Measurements from ENCODE around the gene ASF1A. TPM values are rescaled to one million over a fixed set of nuclear protein-coding genes. Genes with fewer than 3 reads are reported as not detected.

ASF1A gene
- total and polyA plus RNA-seq, 2 experiments from 2014 or later, result 25.4 to 72.2 TPM

- Histone ChIP-seq H4K20me1 (replicated peaks; ENCODE audit: insufficient read depth) (no peaks in the 10 kb centered on the region), H3K9me2 (ENCODE audit: insufficient read depth) (no peaks in the 10 kb centered on the region), H2AFZ (0 out of 2 replicates have a peak overlapping the region, but pooled peaks have one; percentile 52), H3K4me3 (no peak overlapping the region), H3K27ac (ENCODE audit: low read depth) (0 out of 2 replicates have a peak overlapping the region, but pooled peaks have one; percentile 11), H3K79me2 (replicated peaks; ENCODE audit: insufficient read depth) (peaks cover 36% of the 10 kb centered on the region), H3K36me3 (ENCODE audit: insufficient read depth) (no peaks in the 10 kb centered on the region), H3K4me1 (ENCODE audit: insufficient read depth) (peaks cover 11% of the 10 kb centered on the region), H3K4me2 (no peak overlapping the region; the same call in 1 of the 2 replicates), H3K27me3 (ENCODE audit: insufficient read depth) (no peaks in the 10 kb centered on the region), H3F3A (replicated peaks; ENCODE audit: low read depth) (no peaks in the 10 kb centered on the region)
- peak; percentile 78 for ATAC-seq
- H3K27me3 Mint-ChIP-seq (ENCODE audit: insufficient read depth, low read depth, poor library complexity), result peaks cover 5% of the 10 kb centered on the region
- H3K4me3 Mint-ChIP-seq, result no peak overlapping the region
- H3K4me1 Mint-ChIP-seq, result peaks cover 29% of the 10 kb centered on the region
- DNase-seq (ENCODE audit: low spot score), result peak; percentile 50
- peak overlapping the region; percentile 84 for H3K27ac Mint-ChIP-seq
- H3K36me3 Mint-ChIP-seq (ENCODE audit: low read depth), result no peaks in the 10 kb centered on the region
- TF ChIP-seq ZNF114 (CRISPR knock-in tag; IDR thresholded peaks at IDR 0.05), result no peak
- TF ChIP-seq STAT1 (IDR thresholded peaks at IDR 0.05; ENCODE audit: unreplicated experiment), result no peak
- no peak for TF ChIP-seq ZNF462 (CRISPR knock-in tag; IDR thresholded peaks at IDR 0.05)
- no peak for TF ChIP-seq EZH2 (IDR thresholded peaks at IDR 0.05; ENCODE audit: low read depth, unreplicated experiment)
- TF ChIP-seq REST (IDR thresholded peaks at IDR 0.05; ENCODE audit: unreplicated experiment), result no peak
- TF ChIP-seq JUNB (IDR thresholded peaks at IDR 0.05; ENCODE audit: unreplicated experiment), result no peak
- no peak for TF ChIP-seq ETS1 (IDR thresholded peaks at IDR 0.05)
- no peak for TF ChIP-seq CREB1 (CRISPR knock-in tag; IDR thresholded peaks at IDR 0.05; ENCODE audit: low read depth)
- no peak for TF ChIP-seq NANOG (IDR thresholded peaks at IDR 0.05; ENCODE audit: borderline replicate concordance)
- no peak for TF ChIP-seq POLR2AphosphoS5 (IDR thresholded peaks at IDR 0.05; ENCODE audit: low read depth)
- no peaks in the 10 kb centered on the region for H3K9me3 Mint-ChIP-seq
Observed at GRCh38 chr6:118881440-118882313, 12.3 kb upstream of the ASF1A start.
